Sciatic nerve (tissue), 2 donors: Measurements from ENCODE around the gene LCE3C. TPM values are rescaled to one million over a fixed set of nuclear protein-coding genes. Genes with fewer than 3 reads are reported as not detected.
"Not testable (repeated sequence)": the region's sequence is repeated elsewhere in the genome, so short reads cannot be mapped to it uniquely, and the experiment has no call there.

Source experiments
- ATAC-seq: fragments of 200-7000 bp; cut with Tn5 transposase; one replicate; pipeline ENCODE4 v1.9.1; 2020; ENCODE audit warnings: mild to moderate bottlenecking, moderate library complexity
- DNase-seq: peaks from one replicate; pipeline ENCODE4 v3.0.0-alpha.2; 2020; ENCODE audit warnings: low spot score
- intact Hi-C: fragments of 100-400 bp; cut with DNase I; formaldehyde crosslinking; loops from one replicate; pipeline ENCODE4 v1.14.2; 2022
- total RNA-seq: library from RNA; stranded (reverse); fragmentation: NEBNext Ultra II Directional; extraction: Animal tissue kit (Norgen Biotek cat#: 25700); gene quantifications from one replicate; pipeline ENCODE4 v1.2.1, GENCODE V29; 2021
- donor health status: DM: no; HTN: no; CAD: no.
- donor health status: DM: no; HTN: no; CAD: no.

Gene LCE3C
- not detected for total RNA-seq

GRCh38 chr1:152599934-152600333 is at the start of gene LCE3C:
Gene LCE3C (plus strand): TSS chr1:152600234. CDS start chr1:152600732, 498 bp downstream.
- intact Hi-C loops: no loop called here
- DNase-seq: no peak

GRCh38 chr1:152565115-152565514 is 34.9 kb upstream of the LCE3C start:
- DNase-seq (no peak), ATAC-seq (no peak)
- intact Hi-C loops: no loop called here

More at GRCh38 chr1:152599934-152600333, at the start of gene LCE3C:
- ATAC-seq: no peak

- no peak for ATAC-seq
- no peak for DNase-seq
- intact Hi-C loops: no loop called here
Measured at GRCh38 chr1:152565535-152566215, 34.4 kb upstream of the LCE3C start.

GRCh38 chr1:152566681-152567080 is 33.4 kb upstream of the LCE3C start, which contains the start of gene LCE3E:
Gene LCE3E (minus strand): TSS chr1:152566780. CDS start chr1:152566208, 572 bp downstream.
- intact Hi-C loops: no loop called here
- no peak for DNase-seq
- ATAC-seq: no peak

GRCh38 chr1:152577168-152577567 is 22.9 kb upstream of the LCE3C start:
- ATAC-seq (no peak), DNase-seq (no peak)
- intact Hi-C loops: no loop called here

- DNase-seq, ATAC-seq, intact Hi-C loops: not testable (repeated sequence)
Measured at GRCh38 chr1:152579526-152579925, 20.5 kb upstream of the LCE3C start.

- ATAC-seq (no peak), DNase-seq (no peak)
- intact Hi-C loops: no loop called here
Measured at GRCh38 chr1:152580433-152580832, 19.6 kb upstream of the LCE3C start, which contains the start of gene LCE3D. Gene LCE3D (minus strand): TSS chr1:152580516. CDS start chr1:152579936, 580 bp downstream.

GRCh38 chr1:152582647-152583046 is 17.4 kb upstream of the LCE3C start:
- intact Hi-C loops: no loop called here
- DNase-seq (no peak), ATAC-seq (no peak)

GRCh38 chr1:152585586-152585985 is 14.4 kb upstream of the LCE3C start:
- DNase-seq: no peak
- intact Hi-C loops: no loop called here
- no peak for ATAC-seq

- no peak for DNase-seq
- ATAC-seq: no peak
- intact Hi-C loops: no loop called here
Measured at GRCh38 chr1:152596986-152597385, 3.0 kb upstream of the LCE3C start.

GRCh38 chr1:152613511-152613910 is 13.5 kb downstream of the LCE3C start, which contains the start of gene LCE3B:
Gene LCE3B (plus strand): TSS chr1:152613811. CDS start chr1:152613811, 0 bp downstream.
- intact Hi-C loops: no loop called here
- ATAC-seq (no peak), DNase-seq (no peak)

- DNase-seq: no peak
- intact Hi-C loops: no loop called here
- no peak for ATAC-seq
Measured at GRCh38 chr1:152621993-152622392, 22.0 kb downstream of the LCE3C start.

GRCh38 chr1:152622803-152623202 is 22.8 kb downstream of the LCE3C start, which contains the start of gene LCE3A:
Gene LCE3A (minus strand): TSS chr1:152623103. CDS start chr1:152623103, 0 bp downstream.
- no peak for DNase-seq
- intact Hi-C loops: no loop called here
- ATAC-seq: peak; percentile 26

GRCh38 chr1:152623203-152623844 is 23.3 kb downstream of the LCE3C start:
- intact Hi-C loops: no loop called here
- ATAC-seq (peak; percentile 26), DNase-seq (no peak)

- DNase-seq (no peak), ATAC-seq (no peak)
- intact Hi-C loops: no loop called here
Measured at GRCh38 chr1:152626744-152627143, 26.7 kb downstream of the LCE3C start.

- intact Hi-C loops: no loop called here
- ATAC-seq: no peak
- DNase-seq: no peak
Measured at GRCh38 chr1:152630596-152630995, 30.6 kb downstream of the LCE3C start.

- ATAC-seq: no peak
Measured at GRCh38 chr1:152640351-152640750, 40.3 kb downstream of the LCE3C start.

GRCh38 chr1:152643945-152644344 is 43.9 kb downstream of the LCE3C start:
- DNase-seq (no peak), ATAC-seq (no peak)
- intact Hi-C loops: no loop called here

More at GRCh38 chr1:152640351-152640750, 40.3 kb downstream of the LCE3C start:
- intact Hi-C loops: no loop called here
- no peak for DNase-seq

- ATAC-seq (no peak), DNase-seq (no peak)
- intact Hi-C loops: no loop called here
Measured at GRCh38 chr1:152645146-152645545, 45.1 kb downstream of the LCE3C start.

- intact Hi-C loops: no loop called here
- ATAC-seq (no peak), DNase-seq (no peak)
Measured at GRCh38 chr1:152646656-152647055, 46.6 kb downstream of the LCE3C start.
